ENCODE measurements around the gene SOX15.

DNA sequence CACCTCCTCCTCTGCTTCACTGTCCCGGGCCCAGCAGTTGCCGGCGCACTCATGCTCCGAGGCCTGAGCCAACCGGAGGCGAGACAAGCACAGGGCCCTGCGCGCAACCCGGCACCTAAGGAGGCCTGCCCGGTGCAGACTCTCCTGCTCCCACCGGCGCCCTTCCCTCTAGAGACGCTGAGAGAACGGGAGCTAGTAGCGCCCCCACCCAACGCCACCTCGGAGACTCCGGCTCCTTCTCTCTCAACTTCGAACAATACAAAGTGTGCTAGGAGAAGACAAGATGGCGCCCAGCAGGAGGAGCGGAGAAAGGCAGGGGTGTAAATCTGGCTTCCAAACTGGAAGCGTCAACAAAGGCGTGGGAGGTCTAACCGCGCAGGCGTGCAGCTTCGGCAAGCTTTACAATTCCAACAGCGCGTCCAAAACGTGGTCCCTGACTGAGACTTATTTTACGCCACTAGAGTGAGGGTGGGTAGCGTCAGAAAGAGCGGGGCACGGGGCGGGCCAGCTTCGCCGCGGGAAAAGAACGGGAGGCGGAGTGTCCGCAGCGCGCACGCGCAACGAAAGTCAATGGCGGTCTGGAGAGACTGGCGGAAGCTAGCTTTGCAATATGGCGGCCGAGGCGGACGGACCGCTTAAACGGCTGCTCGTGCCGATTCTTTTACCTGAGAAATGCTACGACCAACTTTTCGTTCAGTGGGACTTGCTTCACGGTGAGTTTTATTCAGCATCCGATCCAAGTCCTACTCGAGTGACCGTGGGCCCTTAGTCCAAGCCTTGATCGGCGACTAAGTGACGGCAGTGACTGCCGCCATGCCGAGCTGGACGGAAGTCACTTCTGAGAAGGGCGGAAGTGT is 6.4 kb downstream of the SOX15 start, which contains the start of gene MPDU1:
- TF ChIP-seq FOS (IDR thresholded peaks at IDR 0.05; ENCODE audit: borderline replicate concordance, extremely low read depth, insufficient read length) (no peak), ZNF207 (IDR thresholded peaks at IDR 0.05; ENCODE audit: borderline replicate concordance) (peak; percentile 97), SIN3A (IDR thresholded peaks at IDR 0.05; ENCODE audit: low read depth, low read length) (peak; percentile 65), RAD21 (IDR thresholded peaks at IDR 0.05; ENCODE audit: insufficient read depth, low read depth, low read length) (no peak), POLR2A (IDR thresholded peaks at IDR 0.05; ENCODE audit: low read depth, low read length) (peak; percentile 96), CHD1 (IDR thresholded peaks at IDR 0.05; ENCODE audit: low read depth, low read length) (0 out of 2 replicates have a peak, but pooled peaks have one; percentile 63), EZH2 (IDR thresholded peaks at IDR 0.05; ENCODE audit: borderline replicate concordance, control insufficient read depth, low read depth, low read length) (no peak), RFX5 (IDR thresholded peaks at IDR 0.05; ENCODE audit: low read depth, low read length) (no peak)
- TF ChIP-seq, protein P1, sequence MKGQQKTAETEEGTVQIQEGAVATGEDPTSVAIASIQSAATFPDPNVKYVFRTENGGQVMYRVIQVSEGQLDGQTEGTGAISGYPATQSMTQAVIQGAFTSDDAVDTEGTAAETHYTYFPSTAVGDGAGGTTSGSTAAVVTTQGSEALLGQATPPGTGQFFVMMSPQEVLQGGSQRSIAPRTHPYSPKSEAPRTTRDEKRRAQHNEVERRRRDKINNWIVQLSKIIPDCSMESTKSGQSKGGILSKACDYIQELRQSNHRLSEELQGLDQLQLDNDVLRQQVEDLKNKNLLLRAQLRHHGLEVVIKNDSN (IDR thresholded peaks at IDR 0.05; ENCODE audit: borderline replicate concordance, extremely low read length, insufficient read depth, low read depth, low read length), result no peak
- TF ChIP-seq, protein P2, sequence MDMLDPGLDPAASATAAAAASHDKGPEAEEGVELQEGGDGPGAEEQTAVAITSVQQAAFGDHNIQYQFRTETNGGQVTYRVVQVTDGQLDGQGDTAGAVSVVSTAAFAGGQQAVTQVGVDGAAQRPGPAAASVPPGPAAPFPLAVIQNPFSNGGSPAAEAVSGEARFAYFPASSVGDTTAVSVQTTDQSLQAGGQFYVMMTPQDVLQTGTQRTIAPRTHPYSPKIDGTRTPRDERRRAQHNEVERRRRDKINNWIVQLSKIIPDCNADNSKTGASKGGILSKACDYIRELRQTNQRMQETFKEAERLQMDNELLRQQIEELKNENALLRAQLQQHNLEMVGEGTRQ (IDR thresholded peaks at IDR 0.05; ENCODE audit: borderline replicate concordance, low read depth, low read length), result no peak
